NCI-H446 (cell line): ENCODE data around the gene ATP6V0E2.
A peak's percentile ranks its signal among the peaks of the same experiment; 100 is the strongest.
"Not testable (repeated sequence)": the region's sequence is repeated elsewhere in the genome, so short reads cannot be mapped to it uniquely, and the experiment has no call there.

ENCODE experiments used
- DNase-seq, 2 experiments: peaks; one replicate each; lab custom pipeline; 2025; lab: John Stamatoyannopoulos, UW

ATP6V0E2 gene

GRCh38 chr7:149879766-149880637, 6.2 kb downstream of the ATP6V0E2 start:
- peak; percentile 49 to 88 for DNase-seq

GRCh38 chr7:149880638-149881311, 7.0 kb downstream of the ATP6V0E2 start:
- peak in 1 of 2 experiments; percentile 77 for DNase-seq

GRCh38 chr7:149881328-149882247, 7.8 kb downstream of the ATP6V0E2 start:
- DNase-seq = no peak

DNA sequence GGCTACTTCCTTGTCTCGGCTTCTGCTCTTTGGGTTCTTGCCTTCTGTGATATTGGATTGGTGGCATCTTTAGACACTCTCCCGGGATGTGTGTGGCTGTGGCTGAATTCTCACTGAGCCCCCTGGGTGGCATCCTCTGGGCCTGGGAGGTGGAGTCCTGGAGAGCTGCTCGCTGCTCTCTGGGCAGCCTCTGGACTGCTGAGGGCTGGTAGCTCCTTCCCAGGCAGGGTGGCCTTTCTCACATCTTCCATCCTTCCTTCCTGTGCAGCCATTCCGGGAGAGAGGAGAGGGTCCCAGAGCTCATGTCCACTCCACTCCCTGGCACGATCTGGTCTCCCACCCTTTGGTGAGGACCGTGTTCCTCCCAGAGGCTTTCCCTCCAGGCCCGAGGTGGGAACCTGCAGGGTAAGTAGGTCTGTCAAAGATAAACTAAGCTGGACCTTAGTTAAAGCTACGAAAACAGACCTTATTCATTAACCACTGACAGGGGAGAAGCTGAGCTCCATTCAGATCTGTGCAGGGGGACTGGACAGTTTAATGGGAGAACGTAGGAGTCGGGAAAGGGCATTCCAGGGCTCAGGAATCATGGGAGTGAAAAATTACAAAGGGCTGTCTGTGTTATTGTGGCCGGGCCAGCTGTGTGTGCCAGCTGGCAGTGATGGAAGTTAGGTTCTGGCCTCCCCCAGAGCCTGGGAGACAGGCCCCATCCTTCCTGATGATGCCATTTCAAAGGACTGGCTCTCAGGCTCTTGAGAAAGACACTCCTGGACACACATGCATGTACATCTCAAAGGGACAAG, 8.7 kb downstream of the ATP6V0E2 start:
- peak in 1 of 2 experiments; percentile 33 for DNase-seq

GRCh38 chr7:149883048-149883438, 9.3 kb downstream of the ATP6V0E2 start:
- DNase-seq = no peak

- DNase-seq = peak; percentile 30 to 62
Observed at GRCh38 chr7:149883452-149883861, 9.7 kb downstream of the ATP6V0E2 start.

GRCh38 chr7:149884016-149884415, 10.2 kb downstream of the ATP6V0E2 start:
- DNase-seq = no peak

GRCh38 chr7:149884541-149884940, 10.8 kb downstream of the ATP6V0E2 start:
- DNase-seq = peak in 1 of 2 experiments; percentile 40

DNA sequence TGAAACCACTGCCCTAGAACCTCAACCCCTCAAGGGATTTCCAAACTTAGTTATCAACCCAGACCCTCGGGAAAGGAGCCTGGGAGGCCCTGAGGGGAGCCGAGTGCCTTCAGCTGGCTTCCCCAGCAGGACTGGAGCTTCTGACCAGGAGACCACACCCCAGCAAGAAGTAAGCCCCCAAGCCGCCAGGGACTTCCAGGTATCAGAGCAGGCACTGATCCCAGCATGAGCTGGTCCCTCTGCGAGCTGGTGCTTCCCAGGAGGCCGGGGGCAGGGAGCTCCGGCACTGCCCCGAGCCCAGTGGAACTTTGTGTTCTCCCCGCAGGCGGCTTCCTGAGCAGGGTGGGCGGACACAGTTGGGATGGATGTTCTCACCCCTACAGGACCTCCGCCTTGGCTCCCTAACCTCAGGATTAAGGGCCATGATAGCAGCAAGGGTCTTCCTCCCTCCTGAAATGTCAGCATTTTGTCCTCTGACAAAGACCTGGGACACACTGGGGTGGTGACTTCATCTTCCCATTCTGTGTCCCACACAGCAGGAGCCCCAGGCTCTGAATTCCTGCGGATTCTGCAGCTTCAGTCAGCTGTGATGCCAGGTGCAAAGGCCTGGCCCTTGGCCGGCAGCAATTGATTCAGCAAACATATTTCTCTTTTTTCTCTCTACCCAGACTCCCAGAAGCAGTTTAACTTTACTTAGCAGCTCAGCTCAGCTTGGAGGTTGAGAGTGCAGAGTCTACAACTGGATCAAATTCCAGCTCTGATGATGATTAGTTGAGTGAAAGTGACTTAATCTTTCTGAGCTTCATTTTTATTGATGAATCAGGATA, 11.6 kb downstream of the ATP6V0E2 start:
- no peak for DNase-seq

DNA sequence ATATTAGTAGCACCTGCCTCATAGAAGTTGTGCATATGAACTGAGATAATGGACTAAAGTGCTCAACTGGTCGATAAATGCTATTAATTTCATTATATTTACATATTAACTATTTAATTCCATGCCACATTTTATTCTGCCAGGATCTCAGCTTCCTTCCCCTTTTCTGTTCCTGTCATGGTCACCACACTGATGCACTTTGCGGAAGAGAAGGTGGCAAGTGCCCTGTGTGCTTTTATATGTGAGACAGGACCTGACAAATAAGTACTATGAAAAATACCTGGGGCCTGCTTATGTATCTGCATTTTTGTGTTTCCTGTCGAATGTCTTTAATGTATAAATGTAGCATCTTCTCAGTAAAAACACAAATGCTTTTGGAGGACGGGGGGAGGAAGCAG, 12.2 kb downstream of the ATP6V0E2 start:
- DNase-seq = no peak

DNA sequence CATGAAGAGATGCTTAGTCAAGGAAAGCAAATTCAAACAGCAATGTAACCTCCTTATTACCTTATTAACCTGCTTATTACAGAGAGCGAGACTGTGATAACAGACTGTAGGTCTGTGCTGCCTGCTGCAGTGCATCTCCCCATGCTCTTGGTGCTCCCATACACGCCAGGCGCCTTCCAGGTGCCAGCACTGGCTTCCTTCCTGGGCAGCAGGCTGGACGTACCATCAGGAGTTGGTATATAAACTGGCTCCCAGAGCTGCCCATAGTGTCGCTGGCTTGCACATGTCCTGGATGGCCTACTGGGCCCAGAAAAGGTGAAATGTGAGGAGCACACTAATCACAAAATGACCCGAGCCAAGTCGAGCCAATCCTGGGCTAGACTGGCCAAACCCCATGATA, 13.5 kb downstream of the ATP6V0E2 start:
- no peak for DNase-seq

DNA sequence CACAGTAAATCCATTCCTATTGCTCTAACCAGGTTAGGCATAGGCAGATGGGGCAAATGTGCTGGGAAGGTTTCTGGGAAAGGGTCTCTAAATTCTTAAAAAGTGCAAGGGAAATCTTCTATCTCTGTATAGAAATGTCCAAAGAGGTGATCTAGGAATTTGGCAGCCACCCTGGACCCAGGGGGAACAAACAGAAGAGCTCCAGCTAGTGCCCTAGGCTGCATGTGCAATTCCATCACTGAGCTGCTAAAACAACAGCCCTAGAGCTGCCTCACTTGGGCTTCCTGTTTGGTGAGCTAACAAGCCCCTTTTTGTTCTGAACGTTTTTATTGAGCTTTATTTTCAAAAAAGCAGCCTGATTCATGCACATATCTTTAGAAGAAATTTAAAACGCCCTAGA, 16.9 kb downstream of the ATP6V0E2 start:
- not testable (repeated sequence) for DNase-seq

DNA sequence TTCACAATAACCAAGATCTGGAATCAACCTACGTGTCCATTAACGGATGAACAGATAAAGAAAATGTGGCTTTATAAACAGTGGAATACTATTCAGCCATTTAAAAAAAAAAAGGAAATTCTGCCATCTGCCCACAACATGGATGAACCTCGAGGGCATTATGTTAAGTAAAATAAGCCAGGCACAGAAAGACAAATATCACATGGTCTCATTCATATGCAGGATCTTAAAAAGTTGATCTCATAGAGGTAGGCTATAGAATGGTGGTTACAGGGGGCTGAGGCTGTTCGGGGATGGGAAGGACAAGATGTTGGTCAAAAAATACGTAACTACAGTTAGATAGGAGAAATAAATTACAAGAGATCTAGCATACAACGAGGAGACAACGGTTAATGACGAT, 21.2 kb downstream of the ATP6V0E2 start:
- DNase-seq = not testable (repeated sequence)

DNA sequence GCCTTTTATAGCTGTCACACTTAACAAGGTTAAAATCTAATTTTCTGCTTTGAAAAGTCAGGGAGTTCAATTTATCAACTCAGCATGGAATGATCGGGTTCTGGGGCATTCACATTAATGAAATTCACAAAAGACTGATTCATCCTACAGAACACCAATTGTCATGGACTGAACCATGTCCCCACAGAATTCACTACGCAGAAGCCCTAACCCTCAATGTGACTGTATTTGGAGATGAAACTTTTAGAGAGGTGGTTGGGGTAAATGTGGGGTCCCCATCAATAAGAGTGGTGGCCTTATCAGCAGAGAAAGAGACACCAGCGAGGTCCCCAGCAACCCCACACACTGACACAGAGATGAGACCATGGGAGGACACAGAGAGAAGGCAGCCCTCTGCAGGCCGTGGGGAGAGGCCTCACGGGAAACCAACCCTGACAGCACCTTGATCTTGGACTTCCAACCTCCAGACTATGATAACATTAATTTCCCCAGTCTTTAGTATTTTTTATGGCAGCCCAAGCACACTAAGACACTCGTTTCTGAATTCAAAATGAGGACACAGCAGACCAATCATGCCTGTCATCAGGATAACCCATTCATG, 34.1 kb downstream of the ATP6V0E2 start:
- not testable (repeated sequence) for DNase-seq

- not testable (repeated sequence) for DNase-seq
Observed at GRCh38 chr7:149910219-149910618, 36.5 kb downstream of the ATP6V0E2 start.

DNA sequence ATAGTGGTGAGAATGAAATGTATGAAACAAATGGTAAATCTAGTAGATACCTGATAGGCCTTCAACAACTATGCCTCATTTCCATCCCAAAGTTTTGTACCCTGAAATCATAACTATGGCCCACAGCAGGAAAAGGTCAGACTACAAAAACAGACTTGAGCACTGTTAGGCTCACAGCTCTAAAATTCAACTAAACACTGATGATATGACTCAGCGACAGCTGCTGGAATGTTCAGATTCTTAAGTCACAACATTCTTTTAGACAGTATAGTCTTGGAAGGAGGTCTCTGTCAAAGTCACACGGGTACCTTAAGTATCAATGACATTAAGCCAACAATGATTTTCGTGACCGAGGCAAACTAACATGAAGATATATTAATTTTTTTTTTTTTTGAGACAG, 38.4 kb downstream of the ATP6V0E2 start:
- not testable (repeated sequence) for DNase-seq

DNA sequence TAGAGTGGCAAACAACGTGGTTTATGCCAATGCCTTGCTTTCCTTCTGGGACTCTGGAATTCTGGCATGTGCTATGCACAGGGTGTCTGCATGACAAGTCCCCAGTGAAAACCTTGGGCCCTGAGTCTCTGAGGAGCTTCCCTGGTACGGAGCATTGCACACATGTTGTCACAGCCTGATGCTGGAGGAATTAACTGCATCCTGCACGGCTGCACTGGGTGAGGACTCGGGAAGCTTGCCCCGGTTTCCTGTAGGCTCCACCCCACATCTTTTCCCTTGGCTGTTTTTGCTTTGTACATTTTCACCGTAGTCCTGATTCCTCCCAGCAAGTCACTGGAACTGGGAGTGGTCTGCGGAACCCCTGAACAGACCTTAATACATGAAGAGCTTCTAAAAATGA, 52.6 kb downstream of the ATP6V0E2 start:
- DNase-seq = not testable (repeated sequence)
